PC-3 (cell line): ENCODE results near the gene ARFGEF2.

ENCODE experiments used
- EZH2phosphoT487 ChIP-seq: fragments of 300-600 bp; sonication (generic); IDR thresholded peaks from 2 replicates; pipeline ENCODE4 v1.6.1; 2018; ENCODE audit warnings: mild to moderate bottlenecking, antibody characterized with exemption, low read length, borderline replicate concordance
- TF ChIP-seq, protein P1 (sequence below): fragments of 300-600 bp; sonication (generic); conservative IDR thresholded peaks from 2 replicates; pipeline ENCODE4 v1.5.1; 2017; ENCODE audit warnings: antibody characterized with exemption, low read depth, mild to moderate bottlenecking, low read length

DNA sequence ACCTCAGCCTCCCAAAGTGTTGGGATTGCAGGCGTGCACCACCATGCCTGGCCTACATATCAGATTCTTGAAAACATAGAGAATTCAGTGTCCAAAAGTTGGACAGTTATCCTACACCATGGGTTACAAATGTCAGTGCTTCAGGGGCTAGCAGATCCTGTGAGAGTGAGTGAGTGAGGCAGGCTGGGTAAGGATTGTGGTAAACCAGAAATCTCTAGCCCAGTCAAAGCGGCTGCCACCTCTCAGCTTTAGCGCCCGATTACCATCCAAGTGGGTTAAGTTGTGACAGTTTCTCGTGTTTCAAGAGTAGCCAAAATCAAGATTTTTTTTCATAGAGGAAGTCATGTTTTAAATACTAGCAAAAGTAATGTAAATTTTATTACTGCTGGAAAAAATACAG is 102.7 kb downstream of the ARFGEF2 start:
- TF ChIP-seq, protein P1, sequence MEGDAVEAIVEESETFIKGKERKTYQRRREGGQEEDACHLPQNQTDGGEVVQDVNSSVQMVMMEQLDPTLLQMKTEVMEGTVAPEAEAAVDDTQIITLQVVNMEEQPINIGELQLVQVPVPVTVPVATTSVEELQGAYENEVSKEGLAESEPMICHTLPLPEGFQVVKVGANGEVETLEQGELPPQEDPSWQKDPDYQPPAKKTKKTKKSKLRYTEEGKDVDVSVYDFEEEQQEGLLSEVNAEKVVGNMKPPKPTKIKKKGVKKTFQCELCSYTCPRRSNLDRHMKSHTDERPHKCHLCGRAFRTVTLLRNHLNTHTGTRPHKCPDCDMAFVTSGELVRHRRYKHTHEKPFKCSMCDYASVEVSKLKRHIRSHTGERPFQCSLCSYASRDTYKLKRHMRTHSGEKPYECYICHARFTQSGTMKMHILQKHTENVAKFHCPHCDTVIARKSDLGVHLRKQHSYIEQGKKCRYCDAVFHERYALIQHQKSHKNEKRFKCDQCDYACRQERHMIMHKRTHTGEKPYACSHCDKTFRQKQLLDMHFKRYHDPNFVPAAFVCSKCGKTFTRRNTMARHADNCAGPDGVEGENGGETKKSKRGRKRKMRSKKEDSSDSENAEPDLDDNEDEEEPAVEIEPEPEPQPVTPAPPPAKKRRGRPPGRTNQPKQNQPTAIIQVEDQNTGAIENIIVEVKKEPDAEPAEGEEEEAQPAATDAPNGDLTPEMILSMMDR, result no peak
- no peak for TF ChIP-seq EZH2phosphoT487
